K562 (cell line): ENCODE results near the gene CD274. TPM values are rescaled to one million over a fixed set of nuclear protein-coding genes. Genes with fewer than 3 reads are reported as not detected.

Experiments used
- CLOCK ChIP-seq: fragments of 250-450 bp; sonication (Bioruptor Pico); IDR thresholded peaks from 2 replicates; pipeline ENCODE4 v1.4.0; 2020; ENCODE audit warnings: mild to moderate bottlenecking, moderate library complexity, borderline replicate concordance
- CREB3 ChIP-seq: fragments of 450-650 bp; conservative IDR thresholded peaks from 2 replicates; pipeline ENCODE4 v1.6.1; 2016; ENCODE audit warnings: missing genetic modification characterization, low read depth, mild to moderate bottlenecking, missing compliant biosample characterization, moderate library complexity
- FOSL1 ChIP-seq: fragments of 200-800 bp; sonication (Bioruptor generic); conservative IDR thresholded peaks from 2 replicates; pipeline ENCODE4 v1.6.1; 2016; ENCODE audit warnings: missing genetic modification characterization, missing compliant biosample characterization
- FOXK2 ChIP-seq, 2 experiments: fragments of 450-650 bp; IDR thresholded peaks in 1 of 2; conservative IDR thresholded peaks in 1 of 2; 2 replicates each; pipeline ENCODE4 v1.6.1; 2016; ENCODE audit warnings: low read depth in 2 of 2, mild to moderate bottlenecking in 1 of 2
- NFIC ChIP-seq: fragments of 450-650 bp; IDR thresholded peaks from 2 replicates; pipeline ENCODE4 v1.6.1; 2017; ENCODE audit warnings: mild to moderate bottlenecking, inconsistent platforms
- VEZF1 ChIP-seq: fragments of 200-800 bp; sonication (Bioruptor generic); IDR thresholded peaks from 2 replicates; pipeline ENCODE4 v1.6.1; 2017; ENCODE audit warnings: missing genetic modification characterization, missing compliant biosample characterization
- ZNF175 ChIP-seq: fragments of 200-800 bp; sonication (Bioruptor generic); IDR thresholded peaks from 2 replicates; pipeline ENCODE4 v1.6.1; 2016; ENCODE audit warnings: low read depth, mild to moderate bottlenecking, missing genetic modification characterization, missing compliant biosample characterization
- polyA plus RNA-seq, 8 experiments: library from polyadenylated mRNA; depleted of rRNA in 4 of 8; stranded (reverse) in 5 of 8; unstranded in 3 of 8; fragments of >200 nt; fragmentation: Nextera tagmentation in 2 of 8; fragmentation: Illumina TruSeq in 1 of 8; extraction: Ambion mirVana in 2 of 8; extraction: Trizol in 1 of 8; gene quantifications; 2 replicates each; pipeline versions ENCODE4 v1.2.1 to v1.2.3, GENCODE V29; 2011 to 2014; ENCODE audit warnings: inconsistent platforms in 1 of 8, missing spikeins in 1 of 8
- total RNA-seq, 7 experiments: library from RNA; depleted of rRNA in 6 of 7; stranded (reverse); fragments of >200 nt in 6 of 7; fragmentation: Illumina TruSeq in 2 of 7; extraction: Trizol in 2 of 7; gene quantifications; 2 replicates each; pipeline versions ENCODE4 v1.2.1 to v1.2.3, GENCODE V29; 2011 to 2021; ENCODE audit warnings: low replicate concordance in 1 of 7
- TF ChIP-seq, protein P1 (sequence below): fragments of 200-800 bp; sonication (Bioruptor generic); IDR thresholded peaks from 2 replicates; pipeline ENCODE4 v1.6.1; 2016; ENCODE audit warnings: missing genetic modification characterization, missing compliant biosample characterization

CD274 gene
- total and polyA plus RNA-seq, 9 of the 15 experiments (the other 6 are each of a cell fraction or from before 2014, with no cell fraction given): 0.07 to 0.51 (median 0.30) TPM; not detected in 1

DNA sequence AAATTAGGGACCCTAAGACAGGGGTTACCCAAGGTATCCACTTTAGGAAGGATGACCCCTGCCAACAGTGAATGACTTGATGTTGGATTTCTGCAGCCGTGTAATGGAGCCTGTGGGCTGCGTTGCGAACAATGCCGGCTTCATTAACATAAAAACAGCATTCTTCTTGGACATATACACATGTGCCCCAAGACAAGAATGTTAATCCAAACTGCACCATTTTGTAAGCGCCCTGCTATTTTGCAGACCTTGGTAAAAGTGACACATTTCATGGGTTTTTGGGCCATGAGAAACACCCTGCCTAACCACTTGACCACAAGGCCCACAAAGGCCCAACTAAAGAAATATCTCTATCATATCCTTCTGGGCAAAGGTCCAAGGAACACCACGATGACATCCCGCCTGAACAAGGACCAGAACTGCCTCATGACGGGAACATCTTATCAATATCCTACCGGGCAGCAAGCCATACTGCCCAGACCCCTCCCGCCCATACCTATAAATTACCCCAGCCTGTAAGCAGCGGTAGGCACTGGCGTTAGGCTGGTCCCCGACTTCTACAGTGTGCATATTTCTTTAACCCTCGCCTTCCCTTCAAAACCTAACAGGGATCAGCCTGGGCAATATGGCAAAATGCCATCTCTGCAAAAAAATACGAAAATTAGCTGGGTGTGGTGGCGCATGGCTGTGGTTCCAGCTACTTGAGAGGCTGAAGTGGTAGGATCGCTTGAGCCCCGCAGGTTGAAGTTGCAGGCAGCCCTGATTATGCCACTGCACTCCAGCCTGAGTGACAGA is 50.3 kb downstream of the CD274 start (continued):
- TF ChIP-seq, protein P1, sequence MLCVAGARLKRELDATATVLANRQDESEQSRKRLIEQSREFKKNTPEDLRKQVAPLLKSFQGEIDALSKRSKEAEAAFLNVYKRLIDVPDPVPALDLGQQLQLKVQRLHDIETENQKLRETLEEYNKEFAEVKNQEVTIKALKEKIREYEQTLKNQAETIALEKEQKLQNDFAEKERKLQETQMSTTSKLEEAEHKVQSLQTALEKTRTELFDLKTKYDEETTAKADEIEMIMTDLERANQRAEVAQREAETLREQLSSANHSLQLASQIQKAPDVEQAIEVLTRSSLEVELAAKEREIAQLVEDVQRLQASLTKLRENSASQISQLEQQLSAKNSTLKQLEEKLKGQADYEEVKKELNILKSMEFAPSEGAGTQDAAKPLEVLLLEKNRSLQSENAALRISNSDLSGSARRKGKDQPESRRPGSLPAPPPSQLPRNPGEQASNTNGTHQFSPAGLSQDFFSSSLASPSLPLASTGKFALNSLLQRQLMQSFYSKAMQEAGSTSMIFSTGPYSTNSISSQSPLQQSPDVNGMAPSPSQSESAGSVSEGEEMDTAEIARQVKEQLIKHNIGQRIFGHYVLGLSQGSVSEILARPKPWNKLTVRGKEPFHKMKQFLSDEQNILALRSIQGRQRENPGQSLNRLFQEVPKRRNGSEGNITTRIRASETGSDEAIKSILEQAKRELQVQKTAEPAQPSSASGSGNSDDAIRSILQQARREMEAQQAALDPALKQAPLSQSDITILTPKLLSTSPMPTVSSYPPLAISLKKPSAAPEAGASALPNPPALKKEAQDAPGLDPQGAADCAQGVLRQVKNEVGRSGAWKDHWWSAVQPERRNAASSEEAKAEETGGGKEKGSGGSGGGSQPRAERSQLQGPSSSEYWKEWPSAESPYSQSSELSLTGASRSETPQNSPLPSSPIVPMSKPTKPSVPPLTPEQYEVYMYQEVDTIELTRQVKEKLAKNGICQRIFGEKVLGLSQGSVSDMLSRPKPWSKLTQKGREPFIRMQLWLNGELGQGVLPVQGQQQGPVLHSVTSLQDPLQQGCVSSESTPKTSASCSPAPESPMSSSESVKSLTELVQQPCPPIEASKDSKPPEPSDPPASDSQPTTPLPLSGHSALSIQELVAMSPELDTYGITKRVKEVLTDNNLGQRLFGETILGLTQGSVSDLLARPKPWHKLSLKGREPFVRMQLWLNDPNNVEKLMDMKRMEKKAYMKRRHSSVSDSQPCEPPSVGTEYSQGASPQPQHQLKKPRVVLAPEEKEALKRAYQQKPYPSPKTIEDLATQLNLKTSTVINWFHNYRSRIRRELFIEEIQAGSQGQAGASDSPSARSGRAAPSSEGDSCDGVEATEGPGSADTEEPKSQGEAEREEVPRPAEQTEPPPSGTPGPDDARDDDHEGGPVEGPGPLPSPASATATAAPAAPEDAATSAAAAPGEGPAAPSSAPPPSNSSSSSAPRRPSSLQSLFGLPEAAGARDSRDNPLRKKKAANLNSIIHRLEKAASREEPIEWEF: peak; percentile 84
- TF ChIP-seq FOSL1 (tag) (0 out of 2 replicates have a peak, but pooled peaks have one; percentile 12), CLOCK (CRISPR knock-in tag) (no peak), CREB3 (0 out of 2 replicates have a peak, but pooled peaks have one; percentile 45), NFIC (peak; percentile 70), ZNF175 (CRISPR knock-in tag) (peak; percentile 60; the same call in 1 of the 2 replicates), FOXK2 (conservative IDR thresholded peaks at IDR 0.05 in 1 of 2, IDR thresholded peaks at IDR 0.05 in 1 of 2; ENCODE audit: low read depth in 2 of 2) (no peak), VEZF1 (CRISPR knock-in tag) (peak; percentile 76)
